HepG2 (cell line): ENCODE data around the gene PRR12. TPM values are rescaled to one million over a fixed set of nuclear protein-coding genes. Genes with fewer than 3 reads are reported as not detected.
A peak's percentile ranks its signal among the peaks of the same experiment; 100 is the strongest.

Source experiments
- GABPB1 ChIP-seq: IDR thresholded peaks from 2 replicates; pipeline ENCODE4 v1.6.1; 2016; ENCODE audit warnings: mild to moderate bottlenecking, missing genetic modification reagents, moderate library complexity, missing compliant biosample characterization
- KLF16 ChIP-seq, 2 experiments: sonication (generic) in 1 of 2; formaldehyde crosslinking in 1 of 2; IDR thresholded peaks; 2 replicates each; pipeline versions ENCODE4 v1.6.1 to v1.8.0; 2016 to 2023; ENCODE audit warnings: missing genetic modification reagents in 2 of 2, missing compliant biosample characterization in 1 of 2
- MATR3 ChIP-seq: sonication (generic); formaldehyde crosslinking; IDR thresholded peaks from 2 replicates; pipeline ENCODE4 v1.4.0; 2020; ENCODE audit warnings: missing genetic modification reagents
- MIER2 ChIP-seq: IDR thresholded peaks from 2 replicates; pipeline ENCODE4 v1.6.1; 2016; ENCODE audit warnings: missing biosample characterization, missing genetic modification reagents
- NFKB2 ChIP-seq: sonication (generic); formaldehyde crosslinking; IDR thresholded peaks from 2 replicates; pipeline ENCODE4 v1.4.0; 2020; ENCODE audit warnings: missing genetic modification reagents, borderline replicate concordance
- PPARG ChIP-seq: conservative IDR thresholded peaks from 2 replicates; pipeline ENCODE4 v1.6.1; 2016; ENCODE audit warnings: missing biosample characterization, missing genetic modification reagents
- RBM22 ChIP-seq: fragments of 200-400 bp; formaldehyde crosslinking; optimal IDR thresholded peaks from 2 replicates; pipeline ENCODE3; 2017; ENCODE audit warnings: mild to moderate bottlenecking, low read length, moderate library complexity
- TBX2 ChIP-seq: sonication (generic); formaldehyde crosslinking; IDR thresholded peaks from 2 replicates; pipeline ENCODE4 v1.5.0; 2020; ENCODE audit warnings: missing genetic modification reagents, mild to moderate bottlenecking, borderline replicate concordance
- TEAD3 ChIP-seq: optimal IDR thresholded peaks from 2 replicates; pipeline ENCODE3; 2016; ENCODE audit warnings: borderline replicate concordance
- ZNF598 ChIP-seq: sonication (generic); formaldehyde crosslinking; IDR thresholded peaks from 2 replicates; pipeline ENCODE4 v1.5.1; 2020; ENCODE audit warnings: mild to moderate bottlenecking, missing genetic modification reagents, borderline replicate concordance
- polyA plus RNA-seq, 8 experiments: library from polyadenylated mRNA; depleted of rRNA in 3 of 8; stranded (reverse) in 7 of 8; unstranded in 1 of 8; fragments of >200 nt; fragmentation: Illumina TruSeq in 4 of 8; extraction: Trizol in 4 of 8; gene quantifications; 2 replicates each; pipeline versions ENCODE4 v1.2.1 to v1.2.3, GENCODE V29; 2011 to 2016; ENCODE audit warnings: low read depth in 4 of 8, missing spikeins in 1 of 8, mixed read lengths in 1 of 8; ENCODE audit not compliant: insufficient read depth in 1 of 8
- total RNA-seq, 5 experiments: library from RNA; depleted of rRNA; stranded (reverse); fragments of >200 nt; fragmentation: Illumina TruSeq; extraction: Trizol; gene quantifications; 2 replicates each; pipeline ENCODE4 v1.2.3, GENCODE V29; 2016; ENCODE audit warnings: low read depth in 1 of 5
- TF ChIP-seq, protein P1 (sequence below): sonication (generic); formaldehyde crosslinking; IDR thresholded peaks from 2 replicates; pipeline ENCODE4 v1.4.0; 2020; ENCODE audit warnings: mild to moderate bottlenecking, missing genetic modification reagents
- TF ChIP-seq, protein P2 (sequence below): sonication (generic); formaldehyde crosslinking; IDR thresholded peaks from 2 replicates; pipeline ENCODE4 v1.5.1; 2020; ENCODE audit warnings: mild to moderate bottlenecking, missing genetic modification reagents
- TF ChIP-seq, protein P3 (sequence below): sonication (generic); formaldehyde crosslinking; IDR thresholded peaks from 2 replicates; pipeline ENCODE4 v1.9.0; 2021; ENCODE audit warnings: missing genetic modification reagents, borderline replicate concordance
- TF ChIP-seq, protein P4 (sequence below): sonication (generic); formaldehyde crosslinking; IDR thresholded peaks from 2 replicates; pipeline ENCODE4 v1.5.1; 2020; ENCODE audit warnings: mild to moderate bottlenecking, moderate library complexity, missing genetic modification reagents
- TF ChIP-seq, protein P5 (sequence below): sonication (generic); formaldehyde crosslinking; IDR thresholded peaks from 2 replicates; pipeline ENCODE4 v1.8.0; 2022; ENCODE audit warnings: missing genetic modification reagents, mild to moderate bottlenecking, borderline replicate concordance

PRR12 gene
- total and polyA plus RNA-seq, 2 of the 13 experiments (the other 11 are each of a cell fraction or from before 2014, with no cell fraction given), result 0.62 to 1.5 TPM

DNA sequence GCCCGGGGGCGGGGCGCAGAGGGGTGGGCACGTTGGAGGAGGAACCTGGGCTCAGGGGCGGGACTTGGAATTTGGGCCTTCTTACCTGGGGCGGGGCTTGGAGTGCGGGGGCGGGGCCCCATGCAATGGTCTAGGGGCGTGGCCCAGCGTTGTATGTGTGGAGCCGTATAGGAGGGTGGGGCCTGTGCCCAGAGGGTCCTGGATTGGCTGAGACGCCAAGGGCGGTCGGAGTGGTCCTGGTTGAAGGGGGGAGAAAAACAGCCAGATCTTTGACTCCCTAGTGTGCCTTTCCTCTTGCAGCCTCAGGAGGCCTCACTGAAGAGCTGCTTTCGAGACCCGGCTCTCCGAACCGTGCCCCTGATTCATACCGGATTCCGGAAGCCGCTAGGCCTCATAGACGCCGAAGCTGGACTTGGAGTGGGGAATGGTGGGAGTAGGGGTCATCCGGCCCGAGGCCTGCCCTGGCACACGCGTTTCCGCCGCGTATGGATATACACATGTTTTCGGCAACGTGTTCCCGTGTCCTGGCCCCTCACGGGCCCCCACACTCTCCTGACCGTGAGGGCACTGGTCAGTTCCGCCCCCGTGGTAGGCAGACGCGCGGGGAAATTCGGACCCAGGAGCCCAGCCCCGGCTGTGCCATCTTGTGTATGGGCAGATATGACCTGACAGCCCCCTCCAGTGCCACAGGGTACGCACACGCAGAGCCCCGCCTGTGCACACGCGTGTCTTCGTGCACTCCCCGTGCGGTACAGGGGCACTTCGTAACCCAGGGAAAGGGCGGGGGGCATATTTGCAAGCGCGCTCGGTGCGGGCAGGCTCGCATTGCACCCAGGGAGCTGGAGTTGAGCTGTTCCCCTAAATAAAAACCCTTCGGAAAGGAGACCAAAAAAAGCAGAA, 661 bp upstream of the PRR12 start (continued):
- TF ChIP-seq, protein P1, sequence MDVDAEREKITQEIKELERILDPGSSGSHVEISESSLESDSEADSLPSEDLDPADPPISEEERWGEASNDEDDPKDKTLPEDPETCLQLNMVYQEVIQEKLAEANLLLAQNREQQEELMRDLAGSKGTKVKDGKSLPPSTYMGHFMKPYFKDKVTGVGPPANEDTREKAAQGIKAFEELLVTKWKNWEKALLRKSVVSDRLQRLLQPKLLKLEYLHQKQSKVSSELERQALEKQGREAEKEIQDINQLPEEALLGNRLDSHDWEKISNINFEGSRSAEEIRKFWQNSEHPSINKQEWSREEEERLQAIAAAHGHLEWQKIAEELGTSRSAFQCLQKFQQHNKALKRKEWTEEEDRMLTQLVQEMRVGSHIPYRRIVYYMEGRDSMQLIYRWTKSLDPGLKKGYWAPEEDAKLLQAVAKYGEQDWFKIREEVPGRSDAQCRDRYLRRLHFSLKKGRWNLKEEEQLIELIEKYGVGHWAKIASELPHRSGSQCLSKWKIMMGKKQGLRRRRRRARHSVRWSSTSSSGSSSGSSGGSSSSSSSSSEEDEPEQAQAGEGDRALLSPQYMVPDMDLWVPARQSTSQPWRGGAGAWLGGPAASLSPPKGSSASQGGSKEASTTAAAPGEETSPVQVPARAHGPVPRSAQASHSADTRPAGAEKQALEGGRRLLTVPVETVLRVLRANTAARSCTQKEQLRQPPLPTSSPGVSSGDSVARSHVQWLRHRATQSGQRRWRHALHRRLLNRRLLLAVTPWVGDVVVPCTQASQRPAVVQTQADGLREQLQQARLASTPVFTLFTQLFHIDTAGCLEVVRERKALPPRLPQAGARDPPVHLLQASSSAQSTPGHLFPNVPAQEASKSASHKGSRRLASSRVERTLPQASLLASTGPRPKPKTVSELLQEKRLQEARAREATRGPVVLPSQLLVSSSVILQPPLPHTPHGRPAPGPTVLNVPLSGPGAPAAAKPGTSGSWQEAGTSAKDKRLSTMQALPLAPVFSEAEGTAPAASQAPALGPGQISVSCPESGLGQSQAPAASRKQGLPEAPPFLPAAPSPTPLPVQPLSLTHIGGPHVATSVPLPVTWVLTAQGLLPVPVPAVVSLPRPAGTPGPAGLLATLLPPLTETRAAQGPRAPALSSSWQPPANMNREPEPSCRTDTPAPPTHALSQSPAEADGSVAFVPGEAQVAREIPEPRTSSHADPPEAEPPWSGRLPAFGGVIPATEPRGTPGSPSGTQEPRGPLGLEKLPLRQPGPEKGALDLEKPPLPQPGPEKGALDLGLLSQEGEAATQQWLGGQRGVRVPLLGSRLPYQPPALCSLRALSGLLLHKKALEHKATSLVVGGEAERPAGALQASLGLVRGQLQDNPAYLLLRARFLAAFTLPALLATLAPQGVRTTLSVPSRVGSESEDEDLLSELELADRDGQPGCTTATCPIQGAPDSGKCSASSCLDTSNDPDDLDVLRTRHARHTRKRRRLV (CRISPR knock-in tag), result peak; percentile 41; the same call in 1 of the 2 replicates
- TF ChIP-seq RBM22 (peak; percentile 70), ZNF598 (CRISPR knock-in tag) (peak; percentile 27; the same call in 1 of the 2 replicates), MATR3 (CRISPR knock-in tag) (no peak), MIER2 (CRISPR knock-in tag) (0 out of 2 replicates have a peak, but pooled peaks have one; percentile 34), TEAD3 (CRISPR knock-in tag) (no peak), GABPB1 (peak; percentile 57; the same call in 1 of the 2 replicates), PPARG (CRISPR knock-in tag) (peak; percentile 50; the same call in 1 of the 2 replicates), TBX2 (CRISPR knock-in tag) (peak; percentile 54; the same call in 1 of the 2 replicates), KLF16 (CRISPR knock-in tag; IDR thresholded peaks at IDR 0.05) (peak; percentile 64 to 69; a peak in 1 of 4 replicates), NFKB2 (peak; percentile 87; the same call in 1 of the 2 replicates)
- TF ChIP-seq, protein P2, sequence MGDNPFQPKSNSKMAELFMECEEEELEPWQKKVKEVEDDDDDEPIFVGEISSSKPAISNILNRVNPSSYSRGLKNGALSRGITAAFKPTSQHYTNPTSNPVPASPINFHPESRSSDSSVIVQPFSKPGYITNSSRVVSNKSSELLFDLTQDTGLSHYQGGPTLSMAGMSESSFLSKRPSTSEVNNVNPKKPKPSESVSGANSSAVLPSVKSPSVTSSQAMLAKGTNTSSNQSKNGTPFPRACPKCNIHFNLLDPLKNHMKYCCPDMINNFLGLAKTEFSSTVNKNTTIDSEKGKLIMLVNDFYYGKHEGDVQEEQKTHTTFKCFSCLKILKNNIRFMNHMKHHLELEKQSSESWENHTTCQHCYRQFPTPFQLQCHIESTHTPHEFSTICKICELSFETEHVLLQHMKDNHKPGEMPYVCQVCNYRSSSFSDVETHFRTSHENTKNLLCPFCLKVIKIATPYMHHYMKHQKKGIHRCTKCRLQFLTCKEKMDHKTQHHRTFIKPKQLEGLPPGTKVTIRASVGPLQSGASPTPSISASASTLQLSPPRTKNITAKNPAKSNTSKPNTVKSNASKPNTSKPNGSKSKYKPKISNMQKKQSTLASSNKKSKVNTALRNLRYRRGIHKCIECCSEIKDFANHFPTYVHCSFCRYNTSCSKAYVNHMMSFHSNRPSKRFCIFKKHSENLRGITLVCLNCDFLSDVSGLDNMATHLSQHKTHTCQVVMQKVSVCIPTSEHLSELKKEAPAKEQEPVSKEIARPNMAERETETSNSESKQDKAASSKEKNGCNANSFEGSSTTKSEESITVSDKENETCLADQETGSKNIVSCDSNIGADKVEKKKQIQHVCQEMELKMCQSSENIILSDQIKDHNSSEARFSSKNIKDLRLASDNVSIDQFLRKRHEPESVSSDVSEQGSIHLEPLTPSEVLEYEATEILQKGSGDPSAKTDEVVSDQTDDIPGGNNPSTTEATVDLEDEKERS, result peak; percentile 26; the same call in 1 of the 2 replicates
- TF ChIP-seq, protein P3, sequence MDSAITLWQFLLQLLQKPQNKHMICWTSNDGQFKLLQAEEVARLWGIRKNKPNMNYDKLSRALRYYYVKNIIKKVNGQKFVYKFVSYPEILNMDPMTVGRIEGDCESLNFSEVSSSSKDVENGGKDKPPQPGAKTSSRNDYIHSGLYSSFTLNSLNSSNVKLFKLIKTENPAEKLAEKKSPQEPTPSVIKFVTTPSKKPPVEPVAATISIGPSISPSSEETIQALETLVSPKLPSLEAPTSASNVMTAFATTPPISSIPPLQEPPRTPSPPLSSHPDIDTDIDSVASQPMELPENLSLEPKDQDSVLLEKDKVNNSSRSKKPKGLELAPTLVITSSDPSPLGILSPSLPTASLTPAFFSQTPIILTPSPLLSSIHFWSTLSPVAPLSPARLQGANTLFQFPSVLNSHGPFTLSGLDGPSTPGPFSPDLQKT, result 0 out of 2 replicates have a peak, but pooled peaks have one; percentile 65
- TF ChIP-seq, protein P4, sequence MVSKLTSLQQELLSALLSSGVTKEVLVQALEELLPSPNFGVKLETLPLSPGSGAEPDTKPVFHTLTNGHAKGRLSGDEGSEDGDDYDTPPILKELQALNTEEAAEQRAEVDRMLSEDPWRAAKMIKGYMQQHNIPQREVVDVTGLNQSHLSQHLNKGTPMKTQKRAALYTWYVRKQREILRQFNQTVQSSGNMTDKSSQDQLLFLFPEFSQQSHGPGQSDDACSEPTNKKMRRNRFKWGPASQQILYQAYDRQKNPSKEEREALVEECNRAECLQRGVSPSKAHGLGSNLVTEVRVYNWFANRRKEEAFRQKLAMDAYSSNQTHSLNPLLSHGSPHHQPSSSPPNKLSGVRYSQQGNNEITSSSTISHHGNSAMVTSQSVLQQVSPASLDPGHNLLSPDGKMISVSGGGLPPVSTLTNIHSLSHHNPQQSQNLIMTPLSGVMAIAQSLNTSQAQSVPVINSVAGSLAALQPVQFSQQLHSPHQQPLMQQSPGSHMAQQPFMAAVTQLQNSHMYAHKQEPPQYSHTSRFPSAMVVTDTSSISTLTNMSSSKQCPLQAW (CRISPR knock-in tag), result peak; percentile 55; the same call in 1 of the 2 replicates
- TF ChIP-seq, protein P5, sequence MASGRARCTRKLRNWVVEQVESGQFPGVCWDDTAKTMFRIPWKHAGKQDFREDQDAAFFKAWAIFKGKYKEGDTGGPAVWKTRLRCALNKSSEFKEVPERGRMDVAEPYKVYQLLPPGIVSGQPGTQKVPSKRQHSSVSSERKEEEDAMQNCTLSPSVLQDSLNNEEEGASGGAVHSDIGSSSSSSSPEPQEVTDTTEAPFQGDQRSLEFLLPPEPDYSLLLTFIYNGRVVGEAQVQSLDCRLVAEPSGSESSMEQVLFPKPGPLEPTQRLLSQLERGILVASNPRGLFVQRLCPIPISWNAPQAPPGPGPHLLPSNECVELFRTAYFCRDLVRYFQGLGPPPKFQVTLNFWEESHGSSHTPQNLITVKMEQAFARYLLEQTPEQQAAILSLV (CRISPR knock-in tag), result no peak
